KMS-11 (cell line): ENCODE data around the gene HS3ST3B1.

Experiments
- H2AFZ ChIP-seq: fragments of 200-600 bp; sonication (generic); 2 replicates; pipeline ENCODE4 v1.6.1; 2016; ENCODE audit warnings: antibody characterized with exemption, mixed run types, low read depth
- H3K27ac ChIP-seq: fragments of 200-600 bp; sonication (generic); 2 replicates; pipeline ENCODE4 v1.6.1; 2016; ENCODE audit warnings: mild to moderate bottlenecking, mixed run types
- H3K27me3 ChIP-seq: fragments of 200-600 bp; sonication (generic); 2 replicates; pipeline ENCODE4 v1.6.1; 2017; ENCODE audit warnings: mild to moderate bottlenecking, low read depth, mixed run types, moderate library complexity; ENCODE audit not compliant: insufficient read depth
- H3K36me3 ChIP-seq: fragments of 200-600 bp; sonication (generic); 2 replicates; pipeline ENCODE4 v1.6.1; 2017; ENCODE audit warnings: mild to moderate bottlenecking, mixed run types; ENCODE audit not compliant: insufficient read depth
- H3K4me1 ChIP-seq: fragments of 200-600 bp; sonication (generic); 2 replicates; pipeline ENCODE4 v1.6.1; 2016; ENCODE audit warnings: mild to moderate bottlenecking, low read depth, mixed run types; ENCODE audit not compliant: poor library complexity, severe bottlenecking
- H3K4me2 ChIP-seq: fragments of 200-600 bp; sonication (generic); 2 replicates; pipeline ENCODE4 v1.7.0; 2016; ENCODE audit warnings: mild to moderate bottlenecking, mixed run types
- H3K4me3 ChIP-seq: fragments of 200-600 bp; sonication (generic); IDR thresholded peaks from 2 replicates; pipeline ENCODE4 v1.6.1; 2017; ENCODE audit warnings: low read depth, low read length, mixed read lengths; ENCODE audit not compliant: insufficient read depth
- H3K79me2 ChIP-seq: fragments of 200-600 bp; sonication (generic); 2 replicates; pipeline ENCODE4 v1.6.1; 2016; ENCODE audit warnings: low read depth, mixed run types; ENCODE audit not compliant: insufficient read depth
- H3K9ac ChIP-seq: fragments of 200-600 bp; sonication (generic); 2 replicates; pipeline ENCODE4 v1.6.1; 2016; ENCODE audit warnings: mild to moderate bottlenecking, mixed run types
- H4K20me1 ChIP-seq: fragments of 200-600 bp; sonication (generic); 2 replicates; pipeline ENCODE4 v1.6.1; 2016; ENCODE audit warnings: mild to moderate bottlenecking, mixed run types; ENCODE audit not compliant: insufficient read depth
- CTCF ChIP-seq: fragments of 200-600 bp; sonication (generic); conservative IDR thresholded peaks from 2 replicates; pipeline ENCODE4 v1.6.1; 2017; ENCODE audit warnings: low read depth, mild to moderate bottlenecking, antibody characterized with exemption, low read length, moderate library complexity, mixed read lengths

The HS3ST3B1 gene

DNA sequence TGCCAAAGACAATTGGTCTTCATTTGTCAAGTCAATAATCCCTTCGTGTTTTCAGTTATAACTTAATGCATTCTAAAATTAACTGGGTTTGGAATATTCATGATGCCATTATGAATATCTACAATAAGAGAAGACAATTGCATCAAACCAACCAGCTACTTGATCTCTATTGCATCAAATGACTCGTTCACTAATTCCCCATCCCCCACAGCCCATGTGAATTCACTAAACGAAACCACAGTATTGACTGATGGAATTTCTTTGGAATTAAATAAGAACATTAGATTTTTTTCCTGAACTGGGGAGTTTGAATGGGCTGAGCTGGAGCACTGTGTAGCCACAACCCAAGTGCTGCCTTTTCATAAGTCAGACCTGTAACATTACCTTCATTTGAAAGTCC lies 65.3 kb downstream of the HS3ST3B1 start:
- no peaks in the 10 kb centered on the region for H3K27me3 ChIP-seq
- no peak for TF ChIP-seq CTCF
- H3K27ac ChIP-seq = no peak overlapping the region
- H3K79me2 ChIP-seq = no peaks in the 10 kb centered on the region
- H3K4me1 ChIP-seq = no peaks in the 10 kb centered on the region
- no peak overlapping the region for H3K4me3 ChIP-seq
- H3K9ac ChIP-seq = no peak overlapping the region
- H3K36me3 ChIP-seq = no peaks in the 10 kb centered on the region
- H3K4me2 ChIP-seq = no peak overlapping the region
- no peak overlapping the region for H2AFZ ChIP-seq
- H4K20me1 ChIP-seq = no peaks in the 10 kb centered on the region

DNA sequence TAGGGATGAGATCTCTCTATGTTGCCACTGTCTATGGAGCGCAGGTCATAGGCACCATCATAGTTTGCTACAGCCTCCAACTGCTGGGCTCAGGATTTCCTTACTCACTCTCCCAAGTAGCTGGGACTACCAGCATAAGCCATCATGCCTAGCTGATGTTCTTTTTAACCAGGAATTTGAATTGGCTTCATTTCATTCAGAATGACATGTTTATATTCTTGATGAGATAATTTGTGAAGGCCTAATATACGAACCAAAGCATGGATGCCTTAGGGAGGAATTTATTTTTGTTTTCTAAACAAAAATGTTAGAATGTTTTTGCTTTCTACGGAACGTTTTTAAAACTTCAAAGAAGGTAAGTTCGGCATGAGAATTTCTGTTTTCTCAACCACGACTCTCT lies 71.6 kb downstream of the HS3ST3B1 start:
- no peaks in the 10 kb centered on the region for H3K4me1 ChIP-seq
- no peak for TF ChIP-seq CTCF
- H2AFZ ChIP-seq = no peak overlapping the region

DNA sequence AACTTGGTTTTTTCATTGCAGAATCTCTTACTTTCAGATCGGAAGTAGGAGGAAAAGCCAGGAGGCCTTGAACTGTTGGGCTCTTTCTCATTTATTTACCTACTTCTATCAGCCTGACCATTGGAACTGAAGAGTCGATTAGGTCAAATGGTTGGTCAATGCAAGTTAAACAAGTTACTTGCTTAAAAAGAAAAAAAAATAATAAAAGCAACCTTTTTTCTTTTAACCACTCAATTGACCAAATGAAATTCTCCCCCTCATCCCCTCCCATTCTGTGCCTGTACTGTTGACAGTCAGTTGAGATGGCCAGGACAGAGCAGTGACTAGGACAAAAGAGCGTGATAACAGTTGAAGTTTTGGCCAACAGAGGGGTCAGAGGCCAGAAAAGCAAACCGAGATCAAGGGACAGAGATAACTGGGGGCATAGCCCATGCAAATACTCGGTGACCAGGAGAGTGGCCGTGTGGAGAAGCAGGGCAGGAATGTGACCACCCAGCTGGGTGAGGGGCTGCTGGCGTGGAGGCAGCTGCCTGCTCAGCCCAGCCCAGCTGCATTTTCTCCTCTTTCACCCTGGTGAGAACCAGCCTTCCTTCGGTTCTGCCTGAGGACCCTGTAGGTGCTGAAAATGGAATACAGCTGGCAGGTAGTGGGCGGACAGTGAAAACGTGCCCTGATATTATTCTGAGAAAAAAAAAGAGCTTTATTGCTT lies 72.2 kb downstream of the HS3ST3B1 start:
- Histone ChIP-seq H3K27me3 (no peaks in the 10 kb centered on the region), H3K4me2 (no peak overlapping the region), H3K79me2 (no peaks in the 10 kb centered on the region), H3K4me1 (no peaks in the 10 kb centered on the region), H3K27ac (no peak overlapping the region), H4K20me1 (no peaks in the 10 kb centered on the region), H3K9ac (no peak overlapping the region), H3K36me3 (no peaks in the 10 kb centered on the region), H3K4me3 (no peak overlapping the region), H2AFZ (no peak overlapping the region)
- TF ChIP-seq CTCF = no peak

More for the DNA sequence above, 71.6 kb downstream of the HS3ST3B1 start:
- H3K4me3 ChIP-seq = no peak overlapping the region
- no peak overlapping the region for H3K27ac ChIP-seq
- H3K9ac ChIP-seq = no peak overlapping the region
- no peaks in the 10 kb centered on the region for H3K27me3 ChIP-seq
- no peaks in the 10 kb centered on the region for H3K36me3 ChIP-seq
- H3K79me2 ChIP-seq = no peaks in the 10 kb centered on the region
- H3K4me2 ChIP-seq = no peak overlapping the region
- H4K20me1 ChIP-seq = no peaks in the 10 kb centered on the region

DNA sequence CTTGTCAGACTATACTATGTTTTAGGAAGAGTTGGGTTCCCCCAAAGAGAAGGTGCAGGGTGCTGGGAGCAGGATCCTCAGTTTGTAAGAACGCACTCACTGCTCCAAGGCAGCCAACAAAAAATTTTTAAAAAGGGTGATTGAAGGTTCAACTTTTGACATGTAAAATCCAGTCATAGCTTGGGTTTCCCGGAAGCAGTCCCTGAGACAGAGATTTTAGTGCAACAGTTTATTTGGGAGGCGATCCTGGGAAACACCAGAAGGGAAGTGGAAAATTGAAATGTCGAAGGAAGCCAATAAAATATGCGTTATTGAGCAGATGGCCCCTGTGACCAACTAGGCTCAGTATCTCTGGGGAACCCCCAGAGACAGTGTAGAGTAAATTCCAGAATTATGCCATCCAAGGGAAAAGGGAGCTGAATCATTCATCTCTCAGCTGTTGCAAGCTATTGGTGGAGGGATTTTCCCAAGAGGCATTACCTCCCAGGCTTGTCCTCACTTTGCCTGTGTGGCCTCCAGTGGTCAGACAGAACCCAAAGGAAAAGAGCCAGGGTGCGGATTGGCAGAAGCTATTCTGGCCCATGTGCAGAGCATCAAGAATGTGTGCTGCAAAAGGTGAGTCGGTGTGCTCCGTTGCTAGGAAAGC lies 72.9 kb downstream of the HS3ST3B1 start:
- H3K36me3 ChIP-seq = no peaks in the 10 kb centered on the region
- no peak for TF ChIP-seq CTCF
- H3K4me3 ChIP-seq = no peak overlapping the region
- H3K27ac ChIP-seq = no peak overlapping the region
- H3K27me3 ChIP-seq = no peaks in the 10 kb centered on the region
- H3K9ac ChIP-seq = no peak overlapping the region
- H3K79me2 ChIP-seq = no peaks in the 10 kb centered on the region
- no peaks in the 10 kb centered on the region for H4K20me1 ChIP-seq
- H3K4me2 ChIP-seq = no peak overlapping the region
- H2AFZ ChIP-seq = no peak overlapping the region
- H3K4me1 ChIP-seq = no peaks in the 10 kb centered on the region
